Hepatocyte (in vitro differentiated cells): ENCODE measurements around the gene ANAPC2. TPM values are rescaled to one million over a fixed set of nuclear protein-coding genes. Genes with fewer than 3 reads are reported as not detected.
A peak's percentile ranks its signal among the peaks of the same experiment; 100 is the strongest.

Source experiments
- DNase-seq: peaks from one replicate; pipeline ENCODE4 v3.0.0-alpha.2; 2016; ENCODE audit warnings: low spot score
- H2AFZ ChIP-seq: fragments of 200-600 bp; sonication (generic); 2 replicates; pipeline ENCODE4 v1.6.0; 2016; ENCODE audit warnings: antibody characterized with exemption, mild to moderate bottlenecking
- H3K27ac ChIP-seq: fragments of 200-600 bp; sonication (generic); 2 replicates; pipeline ENCODE4 v1.5.1; 2016; ENCODE audit warnings: mild to moderate bottlenecking
- H3K27me3 ChIP-seq: fragments of 200-600 bp; sonication (generic); 2 replicates; pipeline ENCODE4 v1.6.1; 2016
- H3K36me3 ChIP-seq: fragments of 200-600 bp; sonication (generic); replicated peaks from 2 replicates; pipeline ENCODE4 v1.5.1; 2016; ENCODE audit warnings: low read depth; ENCODE audit not compliant: insufficient read depth
- H3K4me1 ChIP-seq: fragments of 200-600 bp; sonication (generic); 2 replicates; pipeline ENCODE4 v1.5.1; 2016; ENCODE audit warnings: mild to moderate bottlenecking, moderate library complexity; ENCODE audit not compliant: insufficient read depth
- H3K4me2 ChIP-seq: fragments of 200-600 bp; sonication (generic); 2 replicates; pipeline ENCODE4 v1.6.0; 2016
- H3K4me3 ChIP-seq: fragments of 200-600 bp; sonication (generic); 2 replicates; pipeline ENCODE4 v1.5.1; 2016; ENCODE audit warnings: mild to moderate bottlenecking
- H3K79me2 ChIP-seq: fragments of 200-600 bp; sonication (generic); 2 replicates; pipeline ENCODE4 v1.6.0; 2017; ENCODE audit warnings: mild to moderate bottlenecking
- H3K9me2 ChIP-seq: fragments of 200-600 bp; sonication (generic); replicated peaks from 2 replicates; pipeline ENCODE4 v1.6.0; 2017; ENCODE audit warnings: mild to moderate bottlenecking; ENCODE audit not compliant: insufficient read depth
- H3K9me3 ChIP-seq: fragments of 200-600 bp; sonication (generic); 2 replicates; pipeline ENCODE4 v1.5.1; 2016; ENCODE audit warnings: low read depth, mild to moderate bottlenecking
- H4K20me1 ChIP-seq: fragments of 200-600 bp; sonication (generic); 2 replicates; pipeline ENCODE4 v1.6.0; 2016; ENCODE audit warnings: mild to moderate bottlenecking; ENCODE audit not compliant: insufficient read depth, poor library complexity, severe bottlenecking
- CTCF ChIP-seq: fragments of 200-600 bp; sonication (generic); IDR thresholded peaks from 2 replicates; pipeline ENCODE4 v1.5.1; 2016; ENCODE audit warnings: antibody characterized with exemption, mild to moderate bottlenecking; ENCODE audit not compliant: poor library complexity
- EZH2 ChIP-seq: fragments of 200-600 bp; sonication (generic); IDR thresholded peaks from 2 replicates; pipeline ENCODE4 v1.6.1; 2016; ENCODE audit warnings: antibody characterized with exemption, mild to moderate bottlenecking, borderline replicate concordance
- EZH2phosphoT487 ChIP-seq: fragments of 200-600 bp; sonication (generic); IDR thresholded peaks from one replicate; pipeline ENCODE4 v1.6.1; 2018; ENCODE audit warnings: antibody characterized with exemption, mild to moderate bottlenecking, low read depth, moderate library complexity; ENCODE audit not compliant: unreplicated experiment, severe bottlenecking
- WGBS: methylation state at CpG from one replicate; pipeline ENCODE4 v1.1.6; 2016; ENCODE audit warnings: low lambda C conversion rate; ENCODE audit errors: missing lambda C conversion rate; 5-methylcytosine and 5-hydroxymethylcytosine counted together
- polyA plus RNA-seq: library from polyadenylated mRNA; unstranded; fragments of >200 nt; fragmentation: Nextera tagmentation; extraction: Ambion mirVana; gene quantifications from 2 replicates; pipeline ENCODE4 v1.2.1, GENCODE V29; 2016
- total RNA-seq: library from RNA; depleted of rRNA; stranded (reverse); fragments of >200 nt; gene quantifications from 2 replicates; pipeline ENCODE4 v1.2.3, GENCODE V29; 2014

Gene ANAPC2
- total and polyA plus RNA-seq, 2 experiments from 2014 or later = 12.2 to 21.3 TPM

GRCh38 chr9:137157618-137158415, 30.5 kb downstream of the ANAPC2 start:
- no peak for DNase-seq
- Histone ChIP-seq H3K4me3 (no peak overlapping the region), H3K27ac (no peak overlapping the region), H3K79me2 (no peaks in the 10 kb centered on the region), H2AFZ (no peak overlapping the region), H4K20me1 (no peaks in the 10 kb centered on the region), H3K4me2 (no peak overlapping the region), H3K36me3 (no peaks in the 10 kb centered on the region), H3K9me2 (no peaks in the 10 kb centered on the region), H3K27me3 (peaks cover 75% of the 10 kb centered on the region), H3K9me3 (no peaks in the 10 kb centered on the region), H3K4me1 (peaks cover 3% of the 10 kb centered on the region)
- TF ChIP-seq CTCF = no peak
- no peak for TF ChIP-seq EZH2
- no peak for TF ChIP-seq EZH2phosphoT487
- 74% methylated on average over 18 of the region's 19 CpGs for WGBS

- peak overlapping the region; percentile 53 for H3K4me2 ChIP-seq
- peaks cover 64% of the 10 kb centered on the region for H3K27me3 ChIP-seq
- no peak for TF ChIP-seq CTCF
- no peak for TF ChIP-seq EZH2
- TF ChIP-seq EZH2phosphoT487 = no peak
- H3K79me2 ChIP-seq = no peaks in the 10 kb centered on the region
- H3K36me3 ChIP-seq = no peaks in the 10 kb centered on the region
- H2AFZ ChIP-seq = no peak overlapping the region
- H3K9me3 ChIP-seq = no peaks in the 10 kb centered on the region
- no peak overlapping the region for H3K27ac ChIP-seq
- H3K4me3 ChIP-seq = no peak overlapping the region
- DNase-seq = peak; percentile 37
- H3K4me1 ChIP-seq = no peaks in the 10 kb centered on the region
- WGBS = 25% methylated on average over 57 of the region's 65 CpGs
- H4K20me1 ChIP-seq = no peaks in the 10 kb centered on the region
- no peaks in the 10 kb centered on the region for H3K9me2 ChIP-seq
Observed at GRCh38 chr9:137156567-137157375, 31.6 kb downstream of the ANAPC2 start.

GRCh38 chr9:137152844-137153405, 35.4 kb downstream of the ANAPC2 start:
- no peak overlapping the region for H3K27ac ChIP-seq
- H3K36me3 ChIP-seq = no peaks in the 10 kb centered on the region
- no peak overlapping the region for H3K4me2 ChIP-seq
- H3K9me2 ChIP-seq = no peaks in the 10 kb centered on the region
- WGBS = 94% methylated on average over 7 of the region's 7 CpGs
- H3K4me1 ChIP-seq = no peaks in the 10 kb centered on the region
- H3K79me2 ChIP-seq = no peaks in the 10 kb centered on the region
- no peaks in the 10 kb centered on the region for H3K9me3 ChIP-seq
- no peak overlapping the region for H2AFZ ChIP-seq
- no peak for TF ChIP-seq CTCF
- no peak for TF ChIP-seq EZH2phosphoT487
- TF ChIP-seq EZH2 = no peak
- no peaks in the 10 kb centered on the region for H4K20me1 ChIP-seq
- DNase-seq = no peak
- peaks cover 26% of the 10 kb centered on the region for H3K27me3 ChIP-seq
- H3K4me3 ChIP-seq = no peak overlapping the region
